H9 (cell line): ENCODE measurements around the gene DOCK1. TPM values are rescaled to one million over a fixed set of nuclear protein-coding genes. Genes with fewer than 3 reads are reported as not detected.

Source experiments
- DNase-seq: peaks from one replicate; pipeline ENCODE4 v3.0.0-alpha.2; 2017
- H2AFZ ChIP-seq: one replicate; pipeline ENCODE4 v1.6.1; 2013; ENCODE audit warnings: mild to moderate bottlenecking, low read length, control low read depth, moderate library complexity
- H2AK5ac ChIP-seq: 2 replicates; pipeline ENCODE4 v1.6.1; 2013; ENCODE audit warnings: low read length, control low read depth, mixed read lengths; ENCODE audit not compliant: insufficient read length
- H2BK120ac ChIP-seq: one replicate; pipeline ENCODE4 v1.6.1; 2013; ENCODE audit warnings: low read depth, mild to moderate bottlenecking, low read length, control low read depth, inconsistent platforms; ENCODE audit not compliant: poor library complexity, severe bottlenecking
- H2BK12ac ChIP-seq: 2 replicates; pipeline ENCODE4 v1.6.1; 2013; ENCODE audit warnings: low read length, control low read depth, mixed read lengths, low read depth; ENCODE audit not compliant: insufficient read length
- H2BK15ac ChIP-seq: 2 replicates; pipeline ENCODE4 v1.6.1; 2013; ENCODE audit warnings: low read depth, low read length, control low read depth
- H2BK20ac ChIP-seq: one replicate; pipeline ENCODE4 v1.6.1; 2013; ENCODE audit warnings: low read depth, mild to moderate bottlenecking, low read length, control low read depth, inconsistent platforms; ENCODE audit not compliant: poor library complexity, severe bottlenecking
- H2BK5ac ChIP-seq: 2 replicates; pipeline ENCODE4 v1.6.1; 2013; ENCODE audit warnings: low read length, control low read depth, mixed read lengths; ENCODE audit not compliant: insufficient read length
- H3K14ac ChIP-seq: 2 replicates; pipeline ENCODE4 v1.6.1; 2013; ENCODE audit warnings: low read length, control low read depth; ENCODE audit not compliant: insufficient read depth
- H3K18ac ChIP-seq: 2 replicates; pipeline ENCODE4 v1.6.1; 2013; ENCODE audit warnings: low read depth, mild to moderate bottlenecking, mixed read lengths, low read length, control low read depth; ENCODE audit not compliant: insufficient read length
- H3K23ac ChIP-seq: 2 replicates; pipeline ENCODE4 v1.6.1; 2013; ENCODE audit warnings: low read length, control low read depth, mixed read lengths, low read depth; ENCODE audit not compliant: insufficient read length
- H3K23me2 ChIP-seq: 2 replicates; pipeline ENCODE4 v1.6.1; 2013; ENCODE audit warnings: low read depth, mild to moderate bottlenecking, mixed read lengths, low read length, control low read depth; ENCODE audit not compliant: insufficient read length, poor library complexity, severe bottlenecking
- H3K27ac ChIP-seq: 2 replicates; pipeline ENCODE4 v1.5.1; 2013; ENCODE audit warnings: low read length, control low read depth, mixed read lengths, low read depth; ENCODE audit not compliant: insufficient read length
- H3K27me3 ChIP-seq: 2 replicates; pipeline ENCODE4 v1.6.1; 2013; ENCODE audit warnings: low read length, control low read depth, inconsistent platforms; ENCODE audit not compliant: insufficient read depth
- H3K4ac ChIP-seq: 2 replicates; pipeline ENCODE4 v1.6.1; 2013; ENCODE audit warnings: low read depth, mild to moderate bottlenecking, control low read depth, inconsistent platforms, low read length, moderate library complexity
- H3K4me1 ChIP-seq: 2 replicates; pipeline ENCODE4 v1.6.1; 2013; ENCODE audit warnings: low read length, control low read depth, inconsistent platforms; ENCODE audit not compliant: insufficient read depth
- H3K4me2 ChIP-seq: 2 replicates; pipeline ENCODE4 v1.6.1; 2013; ENCODE audit warnings: low read length, control low read depth, mixed read lengths; ENCODE audit not compliant: insufficient read length, insufficient read depth
- H3K56ac ChIP-seq: 2 replicates; pipeline ENCODE4 v1.6.1; 2013; ENCODE audit warnings: low read depth, mild to moderate bottlenecking, mixed read lengths, low read length, control low read depth; ENCODE audit not compliant: insufficient read length
- H3K79me1 ChIP-seq: 2 replicates; pipeline ENCODE4 v1.6.1; 2013; ENCODE audit warnings: low read depth, mild to moderate bottlenecking, moderate library complexity, low read length, control low read depth, inconsistent platforms; ENCODE audit not compliant: insufficient read depth, poor library complexity, severe bottlenecking
- H3K79me2 ChIP-seq: 2 replicates; pipeline ENCODE4 v1.6.1; 2013; ENCODE audit warnings: low read length, control low read depth, inconsistent platforms; ENCODE audit not compliant: insufficient read depth
- H3K9ac ChIP-seq: 2 replicates; pipeline ENCODE4 v1.6.1; 2013; ENCODE audit warnings: low read length, control low read depth, mixed read lengths; ENCODE audit not compliant: insufficient read length; ENCODE audit errors: extremely low read depth
- H3K9me3 ChIP-seq: one replicate; pipeline ENCODE4 v1.6.1; 2013; ENCODE audit warnings: low read depth, low read length, inconsistent platforms; ENCODE audit not compliant: control insufficient read depth
- H3T11ph ChIP-seq: one replicate; pipeline ENCODE4 v1.6.1; 2013; ENCODE audit warnings: mild to moderate bottlenecking, low read length, control low read depth, inconsistent platforms
- H4K20me1 ChIP-seq: one replicate; pipeline ENCODE4 v1.6.1; 2013; ENCODE audit not compliant: control insufficient read depth, insufficient read length, insufficient read depth
- H4K5ac ChIP-seq: 2 replicates; pipeline ENCODE4 v1.6.1; 2013; ENCODE audit warnings: low read depth, mild to moderate bottlenecking, mixed read lengths, low read length, control low read depth; ENCODE audit not compliant: insufficient read length
- H4K8ac ChIP-seq: replicated peaks from 2 replicates; pipeline ENCODE4 v1.6.1; 2013; ENCODE audit warnings: low read length, control low read depth, mixed read lengths, low read depth; ENCODE audit not compliant: insufficient read length
- H4K91ac ChIP-seq: 2 replicates; pipeline ENCODE4 v1.6.1; 2013; ENCODE audit warnings: low read depth, mild to moderate bottlenecking, moderate library complexity, mixed read lengths, low read length, control low read depth; ENCODE audit not compliant: insufficient read length
- H3K27ac Mint-ChIP-seq, 3 experiments: 2 replicates in 2 of 3; 3 replicates in 1 of 3; pipeline ENCODE4 v1.8.0; 2020 to 2021; ENCODE audit warnings: mixed read lengths in 3 of 3, mild to moderate bottlenecking in 1 of 3, moderate library complexity in 1 of 3
- H3K27me3 Mint-ChIP-seq: 2 replicates; pipeline ENCODE4 v1.8.0; 2021; ENCODE audit warnings: low read depth, mild to moderate bottlenecking, moderate library complexity, mixed read lengths
- H3K36me3 Mint-ChIP-seq, 3 experiments: 2 replicates in 2 of 3; 3 replicates in 1 of 3; pipeline ENCODE4 v1.8.0; 2020 to 2021; ENCODE audit warnings: low read depth in 3 of 3, mixed read lengths in 3 of 3; ENCODE audit not compliant: insufficient read depth in 1 of 3
- H3K4me1 Mint-ChIP-seq, 2 experiments: 2 replicates each; pipeline ENCODE4 v1.8.0; 2020; ENCODE audit warnings: mixed read lengths in 2 of 2
- H3K4me3 Mint-ChIP-seq, 2 experiments: 2 replicates in 1 of 2; 3 replicates in 1 of 2; pipeline ENCODE4 v1.8.0; 2020 to 2021; ENCODE audit warnings: mild to moderate bottlenecking in 2 of 2, mixed read lengths in 2 of 2, moderate library complexity in 1 of 2
- H3K9me3 Mint-ChIP-seq, 2 experiments: 2 replicates in 1 of 2; 3 replicates in 1 of 2; pipeline ENCODE4 v1.8.0; 2020; ENCODE audit warnings: mild to moderate bottlenecking in 2 of 2, mixed read lengths in 2 of 2, moderate library complexity in 1 of 2
- WGBS: extraction: QIAGEN DNeasy Blood & Tissue Kit; methylation state at CpG from one replicate; pipeline ENCODE4 v1.1.7; 2013; ENCODE audit warnings: missing lambda C conversion rate, low lambda C conversion rate, mixed read lengths; ENCODE audit not compliant: insufficient read length; ENCODE audit errors: extremely low coverage; 5-methylcytosine and 5-hydroxymethylcytosine counted together
- total RNA-seq: library from RNA; stranded (reverse); gene quantifications from 2 replicates; pipeline ENCODE4 v1.2.1, GENCODE V29; 2021
- TF ChIP-seq, protein P1 (sequence below): fragments of 200-600 bp; sonication (generic); conservative IDR thresholded peaks from 3 replicates; pipeline ENCODE4 v1.8.0; 2021; ENCODE audit warnings: antibody characterized with exemption, mild to moderate bottlenecking

The DOCK1 gene
- total RNA-seq, 1 experiment from 2014 or later = 57.0 TPM

DNA sequence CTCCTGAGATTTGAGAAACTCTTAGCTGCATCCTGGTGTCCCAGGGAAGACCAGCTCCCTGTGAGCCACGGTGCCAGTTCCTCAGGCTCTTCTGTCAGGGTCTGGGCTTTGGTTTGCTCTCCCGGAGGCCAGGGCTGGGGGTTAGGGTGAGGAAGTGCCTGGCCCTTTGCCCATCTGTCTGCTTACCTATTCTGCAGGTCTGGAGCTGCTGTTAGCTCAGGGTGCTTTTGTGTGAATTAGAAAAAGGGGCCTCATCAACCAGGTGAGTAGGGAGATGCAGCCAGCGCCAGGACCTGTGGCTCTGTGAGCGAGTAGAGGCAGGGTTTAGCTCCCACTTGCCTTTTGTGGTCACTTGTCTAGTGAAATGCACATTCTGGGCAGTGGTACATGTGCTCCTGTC, 109.4 kb downstream of the DOCK1 start:
- Histone ChIP-seq H4K20me1 (no peaks in the 10 kb centered on the region), H2AFZ (no peak overlapping the region), H3K27me3 (no peaks in the 10 kb centered on the region), H3K9ac (no peak overlapping the region), H3K56ac (no peak overlapping the region), H4K91ac (no peak overlapping the region), H2BK5ac (no peak overlapping the region), H2BK20ac (no peak overlapping the region), H3K23me2 (no peaks in the 10 kb centered on the region), H3K79me1 (no peaks in the 10 kb centered on the region), H3K4me1 (no peaks in the 10 kb centered on the region), H3K4ac (no peak overlapping the region), H3K27ac (no peak overlapping the region), H3K79me2 (no peaks in the 10 kb centered on the region; the same call in 1 of the 2 replicates), H2BK12ac (no peak overlapping the region), H2BK120ac (no peak overlapping the region), H3K4me2 (no peak overlapping the region), H3K14ac (no peak overlapping the region), H2BK15ac (no peak overlapping the region), H3K9me3 (no peaks in the 10 kb centered on the region), H3K18ac (no peak overlapping the region), H3T11ph (no peak overlapping the region), H4K8ac (no peak overlapping the region), H4K5ac (no peak overlapping the region), H2AK5ac (no peak overlapping the region), H3K23ac (no peak overlapping the region)
- H3K4me3 Mint-ChIP-seq = no peak overlapping the region
- peaks cover 8 to 42% (median 11%) of the 10 kb centered on the region in 3 experiments; a peak in 6 of 7 replicates for H3K36me3 Mint-ChIP-seq
- no peaks in the 10 kb centered on the region for H3K27me3 Mint-ChIP-seq
- H3K9me3 Mint-ChIP-seq = no peaks in the 10 kb centered on the region
- peaks cover 9 to 10% of the 10 kb centered on the region in 2 experiments for H3K4me1 Mint-ChIP-seq
- no peak overlapping the region for H3K27ac Mint-ChIP-seq
- no peak for DNase-seq
- no CpG with 5 or more reads among the region's 4 CpGs for WGBS
- TF ChIP-seq, protein P1, sequence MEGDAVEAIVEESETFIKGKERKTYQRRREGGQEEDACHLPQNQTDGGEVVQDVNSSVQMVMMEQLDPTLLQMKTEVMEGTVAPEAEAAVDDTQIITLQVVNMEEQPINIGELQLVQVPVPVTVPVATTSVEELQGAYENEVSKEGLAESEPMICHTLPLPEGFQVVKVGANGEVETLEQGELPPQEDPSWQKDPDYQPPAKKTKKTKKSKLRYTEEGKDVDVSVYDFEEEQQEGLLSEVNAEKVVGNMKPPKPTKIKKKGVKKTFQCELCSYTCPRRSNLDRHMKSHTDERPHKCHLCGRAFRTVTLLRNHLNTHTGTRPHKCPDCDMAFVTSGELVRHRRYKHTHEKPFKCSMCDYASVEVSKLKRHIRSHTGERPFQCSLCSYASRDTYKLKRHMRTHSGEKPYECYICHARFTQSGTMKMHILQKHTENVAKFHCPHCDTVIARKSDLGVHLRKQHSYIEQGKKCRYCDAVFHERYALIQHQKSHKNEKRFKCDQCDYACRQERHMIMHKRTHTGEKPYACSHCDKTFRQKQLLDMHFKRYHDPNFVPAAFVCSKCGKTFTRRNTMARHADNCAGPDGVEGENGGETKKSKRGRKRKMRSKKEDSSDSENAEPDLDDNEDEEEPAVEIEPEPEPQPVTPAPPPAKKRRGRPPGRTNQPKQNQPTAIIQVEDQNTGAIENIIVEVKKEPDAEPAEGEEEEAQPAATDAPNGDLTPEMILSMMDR = no peak
